Stimulated activated CD4-positive, alpha-beta T cell treated with anti-CD3 and anti-CD28 coated beads, Interleukin-1b, Interleukin-23, amount 100 ng/mL, for 24 hours (primary cell): ENCODE data around the gene PRR7.
A peak's percentile ranks its signal among the peaks of the same experiment; 100 is the strongest.

Experiments used
- DNase-seq, 4 experiments: peaks; one replicate each; pipeline ENCODE4 v3.0.0-alpha.2; 2020; ENCODE audit warnings: low read depth in 4 of 4, low spot score in 1 of 4

Gene PRR7

DNA sequence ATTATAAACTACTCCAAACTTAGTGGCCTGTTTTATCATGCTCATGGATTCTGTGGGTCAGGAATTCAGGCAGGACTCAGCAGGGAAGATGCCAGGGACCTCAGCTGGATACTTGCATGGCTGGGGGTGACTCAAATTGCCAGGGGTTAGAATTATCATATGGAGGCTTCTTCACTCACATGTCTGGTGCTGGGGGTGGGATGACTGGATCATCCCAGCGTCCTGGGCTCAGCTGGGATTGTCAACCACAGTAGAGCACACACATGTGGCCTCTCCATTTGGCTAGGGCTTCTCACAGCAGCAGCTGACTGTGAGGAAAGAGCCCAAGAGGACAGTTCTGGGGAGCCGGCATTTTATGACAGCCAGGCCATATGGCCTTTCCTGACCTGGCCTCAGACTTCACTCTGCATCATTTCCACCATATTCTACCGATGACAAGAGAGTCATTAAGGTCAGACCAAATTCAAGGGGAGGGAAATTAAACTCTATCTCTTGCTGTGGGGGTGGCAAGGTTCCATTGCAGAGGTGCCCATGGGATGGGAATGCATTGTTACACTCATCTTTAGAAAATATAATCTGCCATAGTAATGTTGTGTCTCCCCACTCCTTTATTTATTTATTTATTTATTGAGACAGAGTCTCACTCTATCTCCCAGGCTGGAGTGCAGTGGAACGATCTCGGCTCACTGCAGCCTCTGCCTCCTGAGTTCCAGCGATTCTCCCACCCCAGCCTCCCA, 25.4 kb upstream of the PRR7 start:
- no peak for DNase-seq

DNA sequence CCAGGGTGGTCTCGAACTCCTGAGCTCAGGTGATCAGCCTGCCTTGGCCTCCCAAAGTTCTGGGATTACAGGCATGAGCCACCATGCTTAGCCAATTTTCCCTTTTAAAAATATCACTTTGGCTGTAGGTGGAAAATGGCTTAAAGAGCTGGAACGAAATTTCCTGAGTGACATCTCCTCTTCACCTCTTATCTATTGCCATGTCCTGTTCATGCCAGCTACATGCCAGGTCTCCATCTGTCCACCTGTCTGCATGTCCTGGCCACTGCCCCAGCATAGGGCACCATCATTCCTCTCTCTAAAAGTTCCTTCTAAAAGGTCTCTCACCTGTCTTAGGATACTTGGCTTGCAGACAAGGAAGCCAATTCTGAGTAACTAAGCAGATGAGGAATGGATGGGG, 22.9 kb upstream of the PRR7 start:
- no peak for DNase-seq

DNA sequence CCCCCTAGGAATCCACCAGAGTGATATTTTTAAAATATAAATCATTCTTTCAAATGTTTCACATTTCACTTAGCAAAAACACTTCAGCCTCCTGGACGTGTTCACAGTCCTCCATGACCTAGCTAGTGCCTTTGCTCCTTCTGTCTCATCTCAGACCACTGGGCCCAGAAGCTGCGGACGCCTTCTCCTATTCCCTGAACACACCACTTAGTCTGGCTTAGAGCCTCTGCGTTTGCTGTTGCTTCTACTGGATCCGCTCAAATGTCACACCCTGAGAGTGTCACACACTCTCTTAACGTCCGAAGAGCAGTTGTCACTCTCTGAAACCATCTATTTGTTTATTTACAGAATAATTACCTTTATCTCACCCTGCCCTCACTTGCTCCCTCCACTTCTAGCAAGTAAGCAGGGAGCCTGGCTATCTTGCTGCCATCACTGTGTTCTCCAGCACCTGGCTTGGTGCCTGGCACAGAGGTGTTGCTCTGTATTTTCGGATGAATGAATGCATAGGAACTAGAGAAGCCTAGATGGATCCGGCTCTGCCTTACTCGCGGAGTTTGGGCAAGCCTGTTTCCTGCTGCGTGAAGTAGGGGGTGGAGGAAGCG, 21.3 kb upstream of the PRR7 start:
- DNase-seq, result no peak

DNA sequence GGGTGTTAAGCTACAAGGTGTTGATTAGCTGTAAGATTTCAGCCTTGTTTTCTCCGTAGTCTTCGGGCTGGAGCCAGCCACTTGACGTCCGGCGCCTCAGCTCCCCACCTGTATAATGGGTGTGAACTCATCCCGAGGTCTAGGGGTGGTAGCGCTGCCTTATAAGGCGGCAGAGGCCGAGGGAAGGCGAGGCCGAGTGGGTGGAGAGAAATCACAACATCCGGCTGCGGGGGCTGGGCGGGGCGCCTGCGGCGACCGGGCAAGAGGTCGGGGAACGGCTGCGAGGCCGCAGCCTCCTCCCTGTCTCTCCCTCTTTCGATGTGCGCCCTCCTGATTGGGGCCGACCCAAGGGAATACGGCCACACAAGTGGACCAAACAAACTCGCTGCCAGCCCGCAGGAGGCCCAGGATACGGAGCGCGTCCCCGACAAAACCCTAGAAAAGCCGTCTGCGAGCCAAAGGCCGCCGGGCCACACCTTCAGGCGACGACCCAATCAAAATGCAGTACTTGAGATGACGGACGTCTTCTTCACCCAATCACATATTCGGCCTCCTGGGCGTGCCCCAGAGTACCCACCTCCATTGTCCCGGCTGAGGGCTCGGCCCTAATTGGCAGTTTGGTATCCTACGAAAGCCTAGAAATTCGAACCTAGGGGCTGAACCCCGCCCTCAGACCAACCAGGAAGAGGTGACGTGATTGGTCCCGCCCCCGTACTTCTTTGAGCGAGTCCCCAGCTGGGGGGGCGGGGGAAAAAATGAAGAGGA, 20.6 kb upstream of the PRR7 start:
- peak; percentile 94 to 100 (median 99) for DNase-seq

DNA sequence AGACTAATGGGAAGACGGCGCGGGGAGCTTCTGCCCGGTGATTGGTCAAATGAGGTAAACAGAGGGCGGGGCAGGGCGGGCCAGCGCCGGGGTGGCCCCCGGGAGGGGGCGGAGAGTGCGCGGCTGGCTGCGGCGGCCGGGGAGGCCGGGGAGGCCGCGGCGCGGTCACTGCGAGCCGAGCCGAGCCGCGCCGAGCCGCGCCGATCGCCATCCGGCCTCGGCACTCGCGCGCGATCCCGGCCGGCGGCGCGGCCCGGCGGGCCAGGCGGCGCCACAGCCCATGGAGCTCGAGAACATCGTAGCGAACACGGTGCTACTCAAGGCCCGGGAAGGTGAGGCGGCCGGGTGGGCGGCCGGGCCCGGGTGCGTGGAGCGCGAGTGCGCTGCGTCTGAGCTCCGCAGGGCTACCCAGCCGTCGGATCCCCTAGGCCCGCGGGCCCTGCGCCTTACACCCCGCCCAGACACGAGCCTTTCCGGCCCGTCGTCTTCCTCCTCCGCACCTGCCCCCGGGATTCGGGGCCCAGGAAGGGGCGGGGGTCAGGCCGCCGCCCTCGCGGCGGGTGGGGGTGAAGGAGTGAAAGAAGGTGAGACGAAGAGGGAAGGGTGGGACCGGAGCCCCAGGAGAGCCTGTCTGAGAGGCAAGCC, 19.9 kb upstream of the PRR7 start, which contains the start of gene GRK6:
GRK6 (plus strand) TSS at position 111 of the 645 bp plus-strand sequence; CDS start at position 281, 170 bp downstream.
- peak in 1 of 4 experiments; percentile 50 for DNase-seq

DNA sequence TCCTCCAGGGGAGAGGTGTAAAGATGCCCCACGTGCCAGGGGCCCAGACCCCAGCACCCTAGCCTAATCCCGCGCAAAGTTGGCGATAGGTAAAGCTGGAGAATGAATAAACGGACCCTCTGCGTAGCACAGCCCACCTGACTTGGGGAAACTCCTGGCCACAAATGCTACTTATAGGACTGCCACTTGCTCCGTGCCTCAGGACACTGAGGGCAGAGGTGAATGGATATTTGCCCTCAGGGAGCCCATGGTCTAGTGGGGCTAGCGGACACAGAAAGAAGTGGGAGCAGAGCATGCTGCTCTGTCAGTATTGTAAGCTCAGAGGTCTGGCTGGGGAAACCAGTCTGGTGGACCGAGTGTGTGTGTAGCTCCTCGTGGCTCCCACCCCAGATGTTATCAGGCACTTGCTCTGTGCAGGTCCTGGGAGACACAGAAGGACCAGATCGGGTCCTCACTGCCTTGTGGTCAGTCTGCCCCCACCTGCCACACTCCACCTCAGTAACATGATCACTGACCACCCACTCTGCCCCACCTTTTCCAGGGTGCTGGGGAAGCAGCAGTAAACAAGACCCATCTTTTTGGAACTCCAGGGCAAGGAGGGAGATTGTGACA, 19.3 kb upstream of the PRR7 start:
- no peak for DNase-seq

DNA sequence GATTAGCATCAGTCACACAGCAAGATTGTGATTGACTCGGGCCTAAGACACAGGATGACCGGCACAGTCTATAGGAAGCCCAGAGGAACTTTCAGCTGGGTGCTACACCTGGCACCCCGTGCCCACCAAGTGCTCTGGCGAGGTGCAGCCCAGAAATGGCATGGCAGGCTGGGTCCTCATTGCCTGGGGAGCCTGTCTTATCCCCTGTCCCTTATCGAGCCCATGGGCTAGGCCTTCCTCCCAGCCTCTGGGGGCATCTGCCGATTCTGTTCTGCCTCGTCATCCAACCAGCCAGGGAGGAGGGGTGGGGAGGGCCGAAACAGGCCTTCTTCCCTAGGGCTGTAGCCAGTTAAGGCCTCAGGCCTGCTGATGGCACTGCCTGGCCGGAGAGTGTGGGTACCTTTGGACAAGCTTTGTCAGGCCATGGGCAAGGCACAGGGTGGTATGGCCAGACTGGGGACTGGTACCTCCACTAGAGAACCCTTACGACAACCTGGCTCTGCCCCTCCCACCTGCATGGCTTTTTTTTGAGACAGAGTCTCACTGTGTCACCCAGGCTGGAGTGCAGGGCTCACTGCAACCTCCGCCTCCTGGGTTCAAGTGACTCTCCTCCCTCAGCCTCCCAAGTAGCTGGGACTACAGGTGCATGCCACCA, 18.6 kb upstream of the PRR7 start:
- no peak for DNase-seq

DNA sequence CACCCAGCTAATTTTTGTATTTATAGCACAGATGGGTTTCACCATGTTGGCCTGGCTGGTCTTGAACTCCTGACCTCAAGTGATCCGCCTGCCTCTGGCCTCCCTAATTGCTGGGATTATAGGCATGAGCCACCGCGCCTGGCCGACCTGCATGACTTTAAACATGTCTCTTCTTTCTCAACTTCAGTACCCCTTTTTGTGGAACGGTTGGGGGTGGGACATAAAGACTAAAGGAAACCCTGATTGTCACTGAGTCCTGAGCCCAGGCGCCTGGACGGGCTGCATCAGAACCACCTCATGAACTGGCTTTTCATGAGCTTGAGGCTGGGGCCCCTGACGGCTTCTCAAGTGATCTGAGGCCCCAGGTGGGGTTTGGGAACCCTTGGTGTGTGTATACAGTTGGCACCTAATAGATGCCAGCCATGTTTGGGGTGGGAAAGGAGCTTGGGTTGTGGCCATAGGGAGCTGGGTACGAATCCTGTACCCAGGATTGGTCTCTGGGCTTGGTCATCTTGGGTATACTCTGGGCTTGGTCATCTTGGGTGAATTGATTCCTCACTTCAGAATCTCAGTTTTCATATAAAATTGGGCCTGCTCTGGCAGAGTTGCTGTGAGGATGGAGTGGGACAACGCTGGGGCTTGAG, 17.9 kb upstream of the PRR7 start:
- no peak for DNase-seq

DNA sequence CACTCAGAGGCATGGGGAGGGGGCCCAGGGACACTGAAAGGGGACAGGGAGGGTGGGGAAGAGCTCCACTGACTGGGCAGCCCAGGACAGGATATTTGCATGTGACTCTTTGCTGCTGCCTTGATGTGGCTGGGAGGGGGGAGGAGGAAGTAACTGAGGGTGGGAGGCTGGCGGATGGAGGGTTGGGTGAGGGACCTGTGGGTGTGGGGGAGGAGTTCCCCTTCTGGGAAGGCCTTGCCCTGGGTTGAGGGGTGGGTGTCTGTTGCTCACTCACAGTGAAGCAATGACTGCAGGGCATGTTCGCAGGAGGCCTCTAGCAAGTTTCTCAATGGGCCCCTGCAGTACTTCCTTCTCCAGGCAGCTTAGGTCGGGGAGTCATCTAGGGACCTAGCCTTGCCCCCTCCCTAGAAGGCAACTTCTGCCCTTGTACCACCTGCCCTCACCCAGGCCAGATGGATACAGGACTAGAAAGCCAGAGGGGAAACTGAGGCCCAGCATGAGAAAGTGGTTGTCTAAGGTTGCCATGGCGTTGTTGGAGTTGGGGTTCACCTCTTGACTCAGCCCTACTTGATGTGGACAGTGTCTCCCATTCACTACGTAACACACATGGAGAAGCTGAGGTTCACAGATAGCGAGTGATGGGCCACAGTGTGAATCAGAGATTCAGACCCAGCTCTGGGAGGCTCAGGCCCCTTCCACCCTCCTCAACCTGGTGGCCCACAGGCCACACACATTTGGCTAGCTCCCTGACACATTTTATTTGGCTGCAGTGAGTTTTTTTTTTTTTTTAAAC, 17.2 kb upstream of the PRR7 start:
- peak in 3 of 4 experiments; percentile 66 to 89 (median 75) for DNase-seq

DNA sequence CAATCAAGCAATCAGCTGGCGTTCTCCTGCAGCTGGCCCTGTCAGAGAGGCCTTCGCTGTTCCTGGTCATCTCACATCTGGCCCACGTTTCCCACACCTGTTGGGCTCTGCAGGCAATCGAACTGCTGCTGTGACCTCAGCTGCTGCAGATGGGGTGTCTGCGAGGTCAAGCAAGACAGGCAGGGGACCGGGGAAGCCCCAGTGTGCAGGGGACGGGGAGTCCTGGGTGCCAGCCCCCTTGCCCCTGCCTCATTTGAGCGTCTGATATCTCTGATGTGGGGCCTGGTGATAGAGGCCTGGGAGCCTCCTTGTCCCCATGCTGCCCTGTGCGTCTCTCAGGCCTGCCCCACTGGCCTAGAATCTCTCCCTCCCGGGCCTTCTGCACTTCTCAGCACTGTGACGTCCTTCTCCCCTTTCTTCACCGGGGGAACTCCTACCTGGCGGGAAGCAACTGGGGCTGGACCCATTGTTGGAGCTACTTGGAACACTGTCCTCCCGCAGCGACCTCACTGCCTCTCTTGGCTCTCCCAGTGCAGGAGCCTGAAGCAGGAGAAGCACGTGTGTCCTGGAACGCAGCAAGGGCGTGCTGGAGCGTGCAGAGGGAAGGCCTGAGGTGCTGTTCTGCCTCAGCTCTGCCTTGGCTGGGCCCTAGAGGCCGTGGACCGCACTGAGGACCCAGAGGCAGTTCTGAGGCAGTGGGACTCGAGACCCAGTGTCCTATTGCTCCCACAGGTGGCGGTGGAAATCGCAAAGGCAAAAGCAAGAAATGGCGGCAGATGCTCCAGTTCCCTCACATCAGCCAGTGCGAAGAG, 16.3 kb upstream of the PRR7 start:
- DNase-seq, result no peak

DNA sequence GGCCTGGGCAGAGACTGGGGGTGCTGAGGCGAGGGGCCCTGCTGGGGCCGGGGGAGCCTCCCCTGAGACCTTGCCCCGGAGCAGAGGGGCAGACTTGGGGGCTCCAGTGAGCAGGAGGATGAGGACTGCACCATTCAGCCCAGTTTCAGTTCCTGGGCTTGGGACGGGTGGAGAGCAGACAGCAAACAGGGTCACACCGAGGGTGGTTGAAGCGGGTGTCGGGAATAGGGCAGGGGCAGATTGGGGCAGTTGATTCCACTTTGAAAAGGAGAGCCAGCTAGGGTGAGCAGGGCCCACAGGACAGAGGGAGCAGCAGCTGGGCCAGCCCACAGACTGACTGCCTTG, 15.7 kb upstream of the PRR7 start:
- no peak for DNase-seq

DNA sequence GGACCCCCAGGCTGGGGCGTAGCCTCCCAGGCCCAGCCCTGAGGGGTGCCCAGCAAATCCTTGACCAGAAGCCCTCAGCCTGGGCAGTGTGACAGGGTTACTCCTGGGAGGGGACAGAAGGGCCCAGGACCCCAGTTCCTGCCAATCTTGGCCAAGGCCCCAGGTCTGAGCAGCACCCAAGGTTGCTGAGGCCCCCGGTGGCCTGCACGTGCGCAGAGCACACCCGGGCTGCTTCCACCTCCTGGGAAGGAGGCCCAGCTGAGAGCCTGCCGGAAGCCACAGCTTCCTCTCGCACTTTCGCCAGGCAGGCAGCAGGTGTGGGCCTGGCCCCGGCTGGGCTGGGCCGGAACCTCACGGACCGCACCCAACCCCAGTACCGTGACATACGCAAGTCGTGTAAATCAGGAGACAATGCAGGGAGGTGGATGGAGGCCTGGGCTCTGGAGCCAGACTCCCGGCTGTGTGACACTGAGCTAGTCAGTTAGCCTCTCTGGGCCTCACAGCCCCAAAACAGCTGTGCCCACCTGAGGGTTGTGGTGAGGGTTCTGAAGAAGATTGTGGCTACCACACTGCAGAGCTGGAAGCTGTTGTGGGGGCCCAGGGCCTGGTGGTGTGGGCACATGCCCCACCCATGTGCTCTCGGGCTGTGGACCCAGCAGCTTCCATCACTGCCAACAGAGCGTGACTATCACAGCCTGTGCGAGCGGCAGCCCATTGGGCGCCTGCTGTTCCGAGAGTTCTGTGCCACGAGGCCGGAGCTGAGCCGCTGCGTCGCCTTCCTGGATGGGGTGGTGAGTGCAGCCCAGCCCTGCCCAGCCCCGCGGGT, 15.1 kb upstream of the PRR7 start:
- peak in 2 of 4 experiments; percentile 53 to 64 for DNase-seq

DNA sequence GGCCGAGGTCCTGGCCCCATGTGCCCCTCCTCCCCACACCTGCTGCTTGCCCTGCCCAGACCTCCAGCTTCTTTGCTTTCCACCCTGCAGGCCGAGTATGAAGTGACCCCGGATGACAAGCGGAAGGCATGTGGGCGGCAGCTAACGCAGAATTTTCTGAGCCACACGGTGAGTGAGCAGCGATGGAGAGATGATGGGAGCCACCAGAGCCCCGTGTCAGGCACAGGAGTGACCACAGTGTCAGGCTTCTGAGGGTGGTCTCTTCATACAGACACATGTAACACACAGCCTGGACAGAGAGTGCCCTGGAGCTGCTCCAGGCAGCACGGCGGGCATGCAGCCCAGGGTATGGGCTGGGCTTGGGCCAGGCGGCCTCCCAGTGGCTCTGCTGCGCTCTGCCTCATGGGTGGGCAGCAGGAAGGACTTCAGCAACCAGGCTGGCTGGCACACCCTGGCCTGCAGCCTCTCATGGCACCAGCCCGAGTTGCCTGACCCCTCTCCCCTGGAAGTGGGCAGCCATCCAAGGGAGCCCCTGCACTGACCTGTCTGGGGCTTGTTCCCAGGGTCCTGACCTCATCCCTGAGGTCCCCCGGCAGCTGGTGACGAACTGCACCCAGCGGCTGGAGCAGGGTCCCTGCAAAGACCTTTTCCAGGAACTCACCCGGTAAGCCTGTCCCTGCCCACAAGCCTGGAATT, 14.3 kb upstream of the PRR7 start:
- DNase-seq, result no peak

DNA sequence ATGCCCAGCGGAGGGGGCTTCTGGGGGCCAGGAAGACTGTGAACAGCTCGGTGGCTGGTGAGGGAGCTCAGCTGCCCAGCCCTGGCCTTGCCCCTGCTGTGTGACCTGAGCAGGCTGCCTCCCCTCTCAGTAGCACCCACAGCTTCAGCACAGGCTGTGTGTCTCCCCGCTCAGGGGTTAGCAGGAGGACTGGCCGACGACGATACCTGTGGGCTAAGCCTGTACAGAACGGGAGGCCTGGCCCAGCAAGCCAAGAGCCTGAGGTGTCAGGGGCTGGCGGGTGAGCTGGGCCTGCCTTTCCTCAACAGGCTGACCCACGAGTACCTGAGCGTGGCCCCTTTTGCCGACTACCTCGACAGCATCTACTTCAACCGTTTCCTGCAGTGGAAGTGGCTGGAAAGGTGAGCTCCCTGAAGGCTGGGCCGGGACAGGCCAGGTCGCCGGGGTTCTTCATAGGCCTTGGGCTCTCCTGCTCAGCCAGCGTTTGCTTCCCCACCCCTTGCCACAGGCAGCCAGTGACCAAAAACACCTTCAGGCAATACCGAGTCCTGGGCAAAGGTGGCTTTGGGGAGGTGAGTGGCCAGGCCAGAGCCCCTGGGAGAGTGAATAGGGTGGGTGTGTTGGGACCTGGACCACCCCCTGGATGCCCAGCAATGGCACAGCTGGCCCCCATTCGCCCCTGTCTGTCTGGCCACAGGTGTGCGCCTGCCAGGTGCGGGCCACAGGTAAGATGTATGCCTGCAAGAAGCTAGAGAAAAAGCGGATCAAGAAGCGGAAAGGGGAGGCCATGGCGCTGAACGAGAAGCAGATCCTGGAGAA, 13.6 kb upstream of the PRR7 start:
- DNase-seq, result no peak

DNA sequence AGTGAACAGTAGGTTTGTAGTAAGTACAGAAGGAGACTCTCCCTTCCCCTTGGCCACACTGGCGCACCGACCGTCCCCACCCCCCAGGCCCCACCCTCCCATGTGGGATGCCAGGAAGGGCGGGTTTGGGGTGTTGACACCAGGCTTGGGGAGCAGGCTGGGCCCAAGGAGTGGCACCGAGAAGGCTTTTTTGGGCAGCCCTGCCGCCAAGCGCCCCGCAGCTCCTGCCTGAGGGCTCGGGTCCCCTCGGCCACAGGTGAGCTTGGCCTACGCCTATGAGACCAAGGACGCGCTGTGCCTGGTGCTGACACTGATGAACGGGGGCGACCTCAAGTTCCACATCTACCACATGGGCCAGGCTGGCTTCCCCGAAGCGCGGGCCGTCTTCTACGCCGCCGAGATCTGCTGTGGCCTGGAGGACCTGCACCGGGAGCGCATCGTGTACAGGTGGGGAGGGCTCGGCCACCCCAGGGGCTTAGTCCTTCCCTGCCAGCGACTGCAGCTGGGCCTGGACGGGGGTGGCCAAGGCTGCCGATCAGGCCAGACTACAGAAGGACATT, 12.9 kb upstream of the PRR7 start:
- DNase-seq, result no peak

DNA sequence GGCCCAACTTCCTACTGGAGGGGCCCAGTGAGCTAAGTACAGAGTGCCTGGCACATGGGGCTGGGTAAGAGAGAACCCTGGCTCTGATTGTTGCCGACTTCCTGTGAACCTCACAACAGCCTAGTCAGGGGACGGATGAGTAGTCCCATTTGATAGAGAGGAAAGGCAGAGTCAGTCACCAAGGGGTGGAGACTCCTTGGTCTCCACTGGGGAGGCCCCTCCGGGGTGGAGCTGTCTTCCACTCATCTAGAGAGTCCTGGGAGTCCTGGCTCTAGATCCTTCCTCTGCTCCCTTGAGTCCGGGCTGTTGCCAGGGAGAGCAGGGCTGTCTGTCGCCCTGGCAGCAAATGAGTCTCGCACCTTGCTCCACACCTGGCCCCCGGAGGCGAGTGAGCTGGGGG, 12.2 kb upstream of the PRR7 start:
- DNase-seq, result peak in 1 of 4 experiments; percentile 71
